ENCODE data around the gene SSBP3.

- TF ChIP-seq, protein P1, sequence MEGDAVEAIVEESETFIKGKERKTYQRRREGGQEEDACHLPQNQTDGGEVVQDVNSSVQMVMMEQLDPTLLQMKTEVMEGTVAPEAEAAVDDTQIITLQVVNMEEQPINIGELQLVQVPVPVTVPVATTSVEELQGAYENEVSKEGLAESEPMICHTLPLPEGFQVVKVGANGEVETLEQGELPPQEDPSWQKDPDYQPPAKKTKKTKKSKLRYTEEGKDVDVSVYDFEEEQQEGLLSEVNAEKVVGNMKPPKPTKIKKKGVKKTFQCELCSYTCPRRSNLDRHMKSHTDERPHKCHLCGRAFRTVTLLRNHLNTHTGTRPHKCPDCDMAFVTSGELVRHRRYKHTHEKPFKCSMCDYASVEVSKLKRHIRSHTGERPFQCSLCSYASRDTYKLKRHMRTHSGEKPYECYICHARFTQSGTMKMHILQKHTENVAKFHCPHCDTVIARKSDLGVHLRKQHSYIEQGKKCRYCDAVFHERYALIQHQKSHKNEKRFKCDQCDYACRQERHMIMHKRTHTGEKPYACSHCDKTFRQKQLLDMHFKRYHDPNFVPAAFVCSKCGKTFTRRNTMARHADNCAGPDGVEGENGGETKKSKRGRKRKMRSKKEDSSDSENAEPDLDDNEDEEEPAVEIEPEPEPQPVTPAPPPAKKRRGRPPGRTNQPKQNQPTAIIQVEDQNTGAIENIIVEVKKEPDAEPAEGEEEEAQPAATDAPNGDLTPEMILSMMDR (IDR thresholded peaks at IDR 0.05; ENCODE audit: low read depth, low read length, missing input control): no peak
- TF ChIP-seq RAD21 (IDR thresholded peaks at IDR 0.05): no peak
- TF ChIP-seq FOXA2 (IDR thresholded peaks at IDR 0.05): no peak
These were observed 142.5 kb downstream of the SSBP3 start for GRCh38 chr1:54263601-54264226.

Measured in liver (tissue), 3 donors.